Panc1 (cell line): ENCODE results near the gene ALK.

Experiments
- POLR2AphosphoS5 ChIP-seq: IDR thresholded peaks from 2 replicates; pipeline ENCODE4 v1.6.1; 2012; ENCODE audit warnings: mild to moderate bottlenecking, low read depth, low read length, moderate library complexity
- SIN3A ChIP-seq: IDR thresholded peaks from 2 replicates; pipeline ENCODE4 v1.6.1; 2012; ENCODE audit warnings: low read depth, mild to moderate bottlenecking, low read length, moderate library complexity, borderline replicate concordance; ENCODE audit not compliant: insufficient read depth
- TCF7L2 ChIP-seq: IDR thresholded peaks from 2 replicates; pipeline ENCODE4 v1.6.1; 2011; ENCODE audit warnings: mild to moderate bottlenecking, low read depth, low read length, inconsistent platforms
- TF ChIP-seq, protein P1 (sequence below): fragments of 450-650 bp; IDR thresholded peaks from 2 replicates; pipeline ENCODE4 v1.5.1; 2017; ENCODE audit warnings: mild to moderate bottlenecking
- TF ChIP-seq, protein P2 (sequence below), 2 experiments: IDR thresholded peaks; 2 replicates each; pipeline ENCODE4 v1.6.1; 2011 to 2012; ENCODE audit warnings: low read depth in 2 of 2, control low read depth in 1 of 2, low read length in 1 of 2, mild to moderate bottlenecking in 1 of 2, moderate library complexity in 1 of 2; ENCODE audit not compliant: insufficient read depth in 1 of 2

DNA sequence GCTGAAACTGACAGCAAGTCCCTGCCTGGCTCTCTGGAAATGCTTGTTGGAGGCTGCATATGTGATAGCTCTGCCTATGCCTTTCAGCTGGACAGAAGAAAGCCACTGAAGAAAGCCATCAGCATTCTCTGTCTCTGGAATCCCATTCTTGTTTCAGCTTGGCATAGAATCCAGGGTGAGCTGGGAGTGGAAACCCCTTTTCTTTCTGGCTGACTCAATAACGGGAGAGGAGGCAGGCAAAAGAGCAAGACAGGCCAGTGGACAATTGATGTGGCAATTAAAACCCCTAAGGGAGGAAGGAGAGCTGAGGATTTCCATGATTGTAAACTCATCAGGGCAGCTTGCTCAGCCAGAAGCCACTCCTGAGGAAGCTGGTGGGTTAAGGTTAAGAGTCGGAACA, 598.1 kb downstream of the ALK start:
- TF ChIP-seq, protein P1, sequence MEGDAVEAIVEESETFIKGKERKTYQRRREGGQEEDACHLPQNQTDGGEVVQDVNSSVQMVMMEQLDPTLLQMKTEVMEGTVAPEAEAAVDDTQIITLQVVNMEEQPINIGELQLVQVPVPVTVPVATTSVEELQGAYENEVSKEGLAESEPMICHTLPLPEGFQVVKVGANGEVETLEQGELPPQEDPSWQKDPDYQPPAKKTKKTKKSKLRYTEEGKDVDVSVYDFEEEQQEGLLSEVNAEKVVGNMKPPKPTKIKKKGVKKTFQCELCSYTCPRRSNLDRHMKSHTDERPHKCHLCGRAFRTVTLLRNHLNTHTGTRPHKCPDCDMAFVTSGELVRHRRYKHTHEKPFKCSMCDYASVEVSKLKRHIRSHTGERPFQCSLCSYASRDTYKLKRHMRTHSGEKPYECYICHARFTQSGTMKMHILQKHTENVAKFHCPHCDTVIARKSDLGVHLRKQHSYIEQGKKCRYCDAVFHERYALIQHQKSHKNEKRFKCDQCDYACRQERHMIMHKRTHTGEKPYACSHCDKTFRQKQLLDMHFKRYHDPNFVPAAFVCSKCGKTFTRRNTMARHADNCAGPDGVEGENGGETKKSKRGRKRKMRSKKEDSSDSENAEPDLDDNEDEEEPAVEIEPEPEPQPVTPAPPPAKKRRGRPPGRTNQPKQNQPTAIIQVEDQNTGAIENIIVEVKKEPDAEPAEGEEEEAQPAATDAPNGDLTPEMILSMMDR, result no peak
- TF ChIP-seq, protein P2, sequence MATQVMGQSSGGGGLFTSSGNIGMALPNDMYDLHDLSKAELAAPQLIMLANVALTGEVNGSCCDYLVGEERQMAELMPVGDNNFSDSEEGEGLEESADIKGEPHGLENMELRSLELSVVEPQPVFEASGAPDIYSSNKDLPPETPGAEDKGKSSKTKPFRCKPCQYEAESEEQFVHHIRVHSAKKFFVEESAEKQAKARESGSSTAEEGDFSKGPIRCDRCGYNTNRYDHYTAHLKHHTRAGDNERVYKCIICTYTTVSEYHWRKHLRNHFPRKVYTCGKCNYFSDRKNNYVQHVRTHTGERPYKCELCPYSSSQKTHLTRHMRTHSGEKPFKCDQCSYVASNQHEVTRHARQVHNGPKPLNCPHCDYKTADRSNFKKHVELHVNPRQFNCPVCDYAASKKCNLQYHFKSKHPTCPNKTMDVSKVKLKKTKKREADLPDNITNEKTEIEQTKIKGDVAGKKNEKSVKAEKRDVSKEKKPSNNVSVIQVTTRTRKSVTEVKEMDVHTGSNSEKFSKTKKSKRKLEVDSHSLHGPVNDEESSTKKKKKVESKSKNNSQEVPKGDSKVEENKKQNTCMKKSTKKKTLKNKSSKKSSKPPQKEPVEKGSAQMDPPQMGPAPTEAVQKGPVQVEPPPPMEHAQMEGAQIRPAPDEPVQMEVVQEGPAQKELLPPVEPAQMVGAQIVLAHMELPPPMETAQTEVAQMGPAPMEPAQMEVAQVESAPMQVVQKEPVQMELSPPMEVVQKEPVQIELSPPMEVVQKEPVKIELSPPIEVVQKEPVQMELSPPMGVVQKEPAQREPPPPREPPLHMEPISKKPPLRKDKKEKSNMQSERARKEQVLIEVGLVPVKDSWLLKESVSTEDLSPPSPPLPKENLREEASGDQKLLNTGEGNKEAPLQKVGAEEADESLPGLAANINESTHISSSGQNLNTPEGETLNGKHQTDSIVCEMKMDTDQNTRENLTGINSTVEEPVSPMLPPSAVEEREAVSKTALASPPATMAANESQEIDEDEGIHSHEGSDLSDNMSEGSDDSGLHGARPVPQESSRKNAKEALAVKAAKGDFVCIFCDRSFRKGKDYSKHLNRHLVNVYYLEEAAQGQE (IDR thresholded peaks at IDR 0.05; ENCODE audit: insufficient read depth in 1 of 2, low read depth in 2 of 2, low read length in 1 of 2), result no peak
- TF ChIP-seq POLR2AphosphoS5, result no peak
- no peak for TF ChIP-seq SIN3A
- no peak for TF ChIP-seq TCF7L2
